NCI-H526 treated with DMSO at 0.1 percent for 48 hours (cell line): Measurements from ENCODE around the gene DTNBP1.
"Not testable (repeated sequence)": the region's sequence is repeated elsewhere in the genome, so short reads cannot be mapped to it uniquely, and the experiment has no call there.

Source experiments
- DNase-seq: peaks from one replicate; lab custom pipeline; 2025; lab: John Stamatoyannopoulos, UW

DTNBP1 gene

DNA sequence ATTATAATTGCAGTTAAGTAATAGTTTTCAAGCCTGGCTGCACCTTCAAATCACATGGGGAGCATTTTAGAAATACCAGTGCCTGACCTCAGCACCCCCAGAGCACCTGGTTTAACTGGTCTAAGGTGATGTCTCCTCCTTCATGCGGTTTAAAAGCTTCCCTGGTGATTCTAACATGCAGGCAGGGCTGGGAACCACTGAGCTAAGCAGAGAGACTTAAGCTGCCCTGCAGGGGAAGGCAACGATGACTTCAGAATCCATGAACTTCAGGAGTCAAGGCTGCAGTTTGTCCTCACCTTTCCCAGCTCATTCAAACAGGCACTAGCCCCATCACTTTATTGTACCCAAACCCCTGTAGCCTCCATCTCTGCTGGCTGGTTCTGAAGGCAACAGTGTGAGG is 6.1 kb upstream of the DTNBP1 start:
- no peak for DNase-seq

DNA sequence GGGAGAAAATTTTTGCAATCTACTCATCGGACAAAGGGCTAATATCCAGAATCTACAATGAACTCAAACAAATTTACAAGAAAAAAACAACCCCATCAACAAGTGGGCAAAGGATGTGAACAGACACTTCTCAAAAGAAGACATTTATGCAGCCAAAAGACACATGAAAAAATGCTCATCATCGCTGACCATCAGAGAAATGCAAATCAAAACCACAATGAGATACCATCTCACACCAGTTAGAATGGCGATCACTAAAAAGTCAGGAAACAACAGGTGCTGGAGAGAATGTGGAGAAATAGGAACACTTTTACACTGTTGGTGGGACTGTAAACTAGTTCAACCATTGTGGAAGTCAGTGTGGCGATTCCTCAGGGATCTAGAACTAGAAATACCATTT is 4.1 kb upstream of the DTNBP1 start:
- not testable (repeated sequence) for DNase-seq

DNA sequence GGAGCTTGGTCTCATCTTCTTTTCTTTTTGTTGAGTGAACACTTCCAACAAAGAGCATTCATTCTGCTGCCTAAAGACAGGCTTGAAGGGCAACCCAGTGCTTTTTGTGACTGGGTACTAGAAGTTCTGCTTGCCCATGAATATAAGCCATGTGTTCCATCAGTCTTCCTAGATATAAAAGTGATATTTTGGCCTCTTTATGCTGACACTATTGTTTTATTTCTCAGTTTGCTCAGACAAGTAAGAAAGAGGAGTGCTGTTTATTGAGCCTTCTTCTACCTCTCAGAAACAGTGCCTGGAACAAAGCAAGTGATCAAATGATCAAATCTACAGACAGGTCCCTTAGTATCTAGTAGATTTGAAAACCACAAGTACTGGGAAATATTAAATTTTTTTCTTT is 2.4 kb upstream of the DTNBP1 start:
- DNase-seq: no peak

DNA sequence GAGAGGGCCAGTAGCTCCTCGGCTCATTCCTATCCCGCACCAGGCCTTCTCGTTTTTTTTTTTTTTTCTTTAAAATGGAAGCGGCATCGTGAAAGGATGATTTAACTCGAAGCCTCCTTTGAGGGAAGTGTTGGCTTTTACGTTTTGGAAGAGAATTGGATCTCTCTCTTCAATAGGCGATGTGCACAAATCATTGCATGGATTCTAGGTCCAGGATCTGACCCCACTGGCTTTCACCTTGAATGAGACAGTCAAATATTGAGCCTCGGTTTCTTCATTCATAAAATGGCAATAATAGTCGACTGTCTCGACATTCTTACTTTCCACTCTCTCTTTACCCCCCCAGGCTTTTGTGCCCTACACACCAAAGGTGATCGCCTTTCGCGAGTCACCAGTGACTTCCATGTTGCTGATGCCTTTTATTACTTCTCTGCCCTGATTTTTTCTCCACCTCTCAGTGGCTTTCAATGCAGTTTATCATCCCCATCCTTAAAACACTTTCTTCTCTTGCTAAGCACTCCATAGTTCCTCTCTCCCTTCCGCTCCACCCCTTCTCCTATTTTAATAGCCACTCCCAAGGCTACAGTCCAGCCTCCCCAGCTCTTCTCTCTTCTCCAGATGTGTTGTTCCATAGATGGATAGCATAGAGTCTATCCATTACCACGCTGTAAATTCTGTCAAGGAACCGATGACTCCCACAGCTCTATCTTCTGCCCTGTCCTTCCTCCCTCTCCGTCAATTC is 473 bp upstream of the DTNBP1 start:
- DNase-seq: no peak

DNA sequence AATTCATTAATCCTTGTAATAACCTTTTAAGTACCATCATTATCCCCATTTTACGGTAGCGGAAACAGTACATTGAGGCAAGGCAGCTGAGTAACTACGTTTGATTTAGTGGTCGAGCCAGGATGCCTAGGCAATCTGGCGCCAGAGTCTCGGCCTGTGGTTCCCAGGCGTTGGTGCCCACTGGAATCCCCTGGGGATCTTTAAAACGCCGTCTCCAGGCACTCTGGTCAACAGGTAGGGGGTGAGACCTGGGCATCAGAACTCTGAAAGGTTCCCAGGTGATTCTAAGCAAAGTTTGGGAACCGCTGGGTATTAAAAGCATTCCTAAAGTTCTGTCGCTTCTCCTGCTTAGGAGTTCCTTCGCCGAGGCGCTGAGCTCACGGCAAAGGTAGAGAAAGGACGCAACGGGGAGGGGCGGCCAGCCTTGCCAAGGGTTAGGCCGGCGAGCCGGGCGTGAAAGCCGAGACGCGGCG is 939 bp downstream of the DTNBP1 start:
- DNase-seq: peak; percentile 58

- no peak for DNase-seq
Observed at GRCh38 chr6:15659181-15659580, 3.6 kb downstream of the DTNBP1 start.

GRCh38 chr6:15658181-15658744 is 4.6 kb downstream of the DTNBP1 start:
- no peak for DNase-seq

GRCh38 chr6:15657290-15657689 is 5.5 kb downstream of the DTNBP1 start:
- DNase-seq: no peak

- no peak for DNase-seq
Observed at GRCh38 chr6:15656145-15656544, 6.7 kb downstream of the DTNBP1 start.

DNA sequence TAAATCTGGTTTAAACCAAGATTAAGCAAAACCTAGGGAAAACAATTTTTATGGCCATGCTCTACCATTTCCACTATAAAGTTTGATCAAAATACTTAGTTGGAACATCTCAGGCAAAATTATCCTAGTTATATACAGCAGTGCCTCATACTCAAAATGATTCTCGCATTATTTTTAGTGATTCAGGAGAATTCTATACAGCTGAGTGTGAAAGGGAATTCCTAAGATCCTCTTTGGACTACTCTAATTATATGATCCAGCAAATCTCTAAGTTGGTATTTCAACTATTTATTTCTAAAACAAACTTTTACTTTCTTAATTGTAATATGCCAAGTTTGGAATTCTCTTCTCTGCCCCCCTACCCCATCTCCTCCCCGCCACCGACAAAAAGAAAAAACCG is 8.6 kb downstream of the DTNBP1 start:
- no peak for DNase-seq

- no peak for DNase-seq
Observed at GRCh38 chr6:15653581-15653980, 9.2 kb downstream of the DTNBP1 start.

DNA sequence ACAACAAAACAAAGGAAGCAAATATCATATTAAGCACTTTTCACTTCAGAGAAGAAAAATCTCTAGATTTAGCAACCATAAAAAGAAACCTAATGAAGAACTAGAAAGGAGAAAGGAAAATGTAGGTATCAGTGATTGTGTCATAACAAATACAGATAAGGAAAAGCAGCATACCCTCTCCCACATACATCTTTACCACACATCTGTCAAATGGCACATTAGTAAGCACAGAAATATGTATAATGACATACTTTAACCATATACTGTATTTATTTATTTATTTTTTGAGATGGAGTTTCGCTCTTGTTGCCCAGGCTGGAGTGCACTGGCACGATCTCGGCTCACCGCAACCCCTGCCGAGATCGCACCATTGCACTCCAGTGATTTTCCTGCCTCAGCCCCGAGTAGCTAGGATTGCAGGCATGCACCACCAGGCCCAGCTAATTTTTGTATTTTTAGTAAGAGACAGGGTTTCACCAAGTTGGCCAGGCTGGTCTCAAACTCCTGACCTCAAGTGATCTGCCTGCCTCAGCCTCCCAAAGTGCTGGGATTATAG is 12.7 kb downstream of the DTNBP1 start:
- not testable (repeated sequence) for DNase-seq

GRCh38 chr6:15644904-15645303 is 17.9 kb downstream of the DTNBP1 start:
- DNase-seq: no peak

DNA sequence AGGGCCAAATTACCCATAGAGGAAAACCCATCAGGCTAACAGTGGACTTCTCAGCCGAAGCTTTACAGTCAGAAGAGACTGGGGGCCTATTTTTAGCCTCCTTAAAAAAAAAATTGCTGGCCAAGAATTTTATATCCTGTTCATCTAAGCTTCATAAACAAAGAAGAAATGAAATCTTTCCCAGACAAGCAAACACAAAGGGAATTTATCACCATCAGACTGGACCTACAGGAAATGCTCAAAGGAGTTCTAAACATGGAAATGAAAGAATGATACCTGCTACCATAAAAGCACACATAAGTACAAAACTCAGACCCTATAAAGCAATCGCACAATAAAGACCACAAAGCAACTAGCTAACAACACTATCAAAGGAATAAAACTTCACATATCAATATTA is 19.3 kb downstream of the DTNBP1 start:
- no peak for DNase-seq

GRCh38 chr6:15642276-15642675 is 20.6 kb downstream of the DTNBP1 start:
- no peak for DNase-seq

DNA sequence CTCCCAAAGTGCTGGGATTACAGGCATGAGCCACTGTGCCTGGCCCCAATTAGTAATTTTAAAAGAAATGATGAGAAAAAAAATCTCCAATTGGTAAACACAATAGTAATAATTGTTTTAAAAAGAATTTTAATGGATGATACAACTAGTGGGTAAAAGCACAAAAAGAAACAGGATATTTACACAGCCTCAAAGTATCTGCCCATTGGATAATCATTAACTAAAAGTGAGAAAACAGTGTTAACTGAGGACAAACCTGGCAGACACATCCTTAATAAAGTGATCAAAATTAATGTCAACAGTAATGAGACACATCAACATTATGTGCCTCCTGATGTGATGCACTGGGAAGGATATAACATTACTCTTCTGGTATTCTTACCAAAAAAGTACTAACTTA is 24.5 kb downstream of the DTNBP1 start:
- DNase-seq: no peak

- no peak for DNase-seq
Observed at GRCh38 chr6:15631432-15631831, 31.4 kb downstream of the DTNBP1 start.

DNA sequence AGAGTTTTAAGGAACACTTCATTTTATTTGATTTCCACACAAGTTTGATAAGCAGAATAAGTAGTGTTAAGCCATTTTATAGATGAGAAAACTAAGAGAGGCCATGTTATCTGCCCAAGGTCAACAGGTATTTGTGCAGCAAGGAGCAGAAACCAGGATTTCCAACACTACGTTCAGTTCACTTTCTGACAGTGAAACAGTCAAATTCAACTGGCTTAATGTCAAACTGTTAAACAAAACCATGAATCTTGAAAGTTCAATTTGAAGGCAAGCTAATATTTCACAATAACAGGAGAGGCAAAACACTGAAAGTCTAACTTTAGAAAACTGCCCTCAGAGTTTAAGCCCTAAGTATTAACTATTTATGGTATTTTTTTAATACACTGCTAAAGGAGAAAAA is 32.6 kb downstream of the DTNBP1 start:
- DNase-seq: no peak

DNA sequence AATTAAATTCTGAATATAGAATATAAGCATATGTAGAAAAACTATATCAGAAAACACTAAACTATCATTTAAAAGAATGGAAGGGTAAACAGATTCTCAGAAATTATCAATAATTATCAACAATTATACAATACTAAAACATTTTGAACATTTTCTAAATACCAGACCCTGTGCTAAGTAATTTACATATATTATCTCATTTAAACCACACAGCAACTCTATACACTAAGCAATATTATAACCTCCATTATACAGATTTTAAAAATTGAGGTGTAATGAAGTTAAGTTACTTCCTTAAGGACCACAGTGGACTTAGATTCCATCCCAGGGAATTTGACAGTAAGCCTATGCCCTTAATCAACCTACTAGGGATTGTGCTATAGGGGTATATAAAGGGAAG is 33.3 kb downstream of the DTNBP1 start:
- DNase-seq: no peak

DNA sequence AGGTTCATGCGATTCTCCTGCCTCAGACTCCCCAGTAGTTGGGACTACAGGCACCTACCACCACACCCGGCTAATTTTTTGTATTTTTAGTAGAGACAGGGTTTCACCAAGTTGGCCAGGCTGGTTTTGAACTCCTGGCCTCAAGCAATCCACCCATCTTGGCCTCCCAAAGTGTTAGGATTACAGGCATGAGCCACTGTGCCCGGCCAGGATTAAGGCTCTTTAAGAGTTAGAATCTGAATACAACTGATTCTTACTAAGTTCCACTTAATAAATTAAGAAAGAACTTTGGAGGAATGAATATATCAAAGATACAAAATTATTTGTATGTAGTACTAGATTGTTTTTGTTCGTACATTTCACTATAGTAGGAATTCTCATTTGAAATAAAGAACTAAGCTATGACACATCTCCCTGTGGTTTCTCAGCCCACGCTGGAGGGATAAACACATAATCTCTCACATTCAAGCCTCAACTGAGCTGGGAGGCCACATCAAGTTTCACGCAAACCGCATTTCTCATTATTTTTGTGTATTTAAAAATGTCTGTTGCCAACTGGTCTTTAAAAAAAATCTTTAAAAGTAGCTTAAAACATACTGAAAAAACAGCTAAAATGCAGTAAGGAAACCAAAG is 34.2 kb downstream of the DTNBP1 start:
- no peak for DNase-seq

DNA sequence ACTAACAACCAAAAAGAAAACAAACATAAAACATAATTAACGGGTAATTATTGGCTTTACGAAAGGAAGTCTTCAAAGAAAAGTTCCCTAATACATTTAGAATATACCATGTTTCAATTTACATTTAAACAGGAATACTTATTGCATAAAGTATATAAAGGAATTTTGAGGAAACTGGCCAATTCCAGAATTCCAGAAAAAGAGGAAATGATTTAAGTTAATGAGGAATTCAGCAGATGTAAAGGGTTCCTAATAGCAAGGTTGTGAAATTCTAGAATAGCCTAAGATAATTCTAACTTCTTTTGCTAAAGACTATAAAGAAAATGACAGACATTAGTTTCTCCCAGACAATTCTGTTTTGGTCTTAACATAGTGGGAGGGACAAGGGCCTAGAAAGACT is 35.0 kb downstream of the DTNBP1 start:
- DNase-seq: no peak

GRCh38 chr6:15626878-15627674 is 35.8 kb downstream of the DTNBP1 start:
- DNase-seq: no peak
